Fibroblast of villous mesenchyme (primary cell): Measurements from ENCODE around the gene DLEC1. TPM values are rescaled to one million over a fixed set of nuclear protein-coding genes. Genes with fewer than 3 reads are reported as not detected.

Experiments
- DNase-seq: peaks from one replicate; pipeline ENCODE4 v3.0.0-alpha.2; 2010; ENCODE audit warnings: low read depth
- H3K4me3 ChIP-seq: 2 replicates; pipeline ENCODE4 v1.5.1; 2011; ENCODE audit warnings: low read depth, mild to moderate bottlenecking, low read length
- CTCF ChIP-seq: IDR thresholded peaks from 2 replicates; pipeline ENCODE4 v1.5.1; 2012; ENCODE audit warnings: low read depth, mild to moderate bottlenecking, low read length; ENCODE audit not compliant: insufficient read depth
- total RNA-seq: library from RNA; depleted of rRNA; stranded (reverse); fragments of >200 nt; gene quantifications from 2 replicates; pipeline ENCODE4 v1.2.3, GENCODE V29; 2012

The DLEC1 gene
- total RNA-seq, 1 donor, result under 0.01 TPM

GRCh38 chr3:37992271-37993066 is 46.5 kb upstream of the DLEC1 start:
- H3K4me3 ChIP-seq, result no peak overlapping the region
- no peak for DNase-seq
- TF ChIP-seq CTCF, result no peak

- no peak for DNase-seq
- H3K4me3 ChIP-seq, result no peak overlapping the region
- no peak for TF ChIP-seq CTCF
These were observed 45.9 kb upstream of the DLEC1 start for GRCh38 chr3:37993067-37993455.

GRCh38 chr3:37993460-37993819 is 45.6 kb upstream of the DLEC1 start:
- H3K4me3 ChIP-seq, result peak overlapping the region; percentile 72
- no peak for TF ChIP-seq CTCF
- DNase-seq, result no peak

GRCh38 chr3:37993820-37994638 is 45.0 kb upstream of the DLEC1 start:
- peak overlapping the region; percentile 72 for H3K4me3 ChIP-seq
- DNase-seq, result peak; percentile 82
- TF ChIP-seq CTCF, result peak; percentile 2

- no peak for TF ChIP-seq CTCF
- peak overlapping the region; percentile 72 for H3K4me3 ChIP-seq
- DNase-seq, result no peak
These were observed 44.4 kb upstream of the DLEC1 start for GRCh38 chr3:37994639-37994972.

- TF ChIP-seq CTCF, result no peak
These were observed 43.1 kb upstream of the DLEC1 start for GRCh38 chr3:37995652-37996641.

More at GRCh38 chr3:37995652-37996641, 43.1 kb upstream of the DLEC1 start:
- no peak overlapping the region for H3K4me3 ChIP-seq
- DNase-seq, result no peak
